Neural progenitor cell (in vitro differentiated cells): ENCODE results near the gene ACKR4.

Source experiments
- CTCF ChIP-seq: fragments of 200-600 bp; sonication (generic); IDR thresholded peaks from 2 replicates; pipeline ENCODE4 v1.5.1; 2017; ENCODE audit warnings: antibody characterized with exemption, mild to moderate bottlenecking
- EZH2phosphoT487 ChIP-seq: fragments of 200-600 bp; sonication (generic); IDR thresholded peaks from 2 replicates; pipeline ENCODE4 v1.6.1; 2017; ENCODE audit warnings: antibody characterized with exemption

DNA sequence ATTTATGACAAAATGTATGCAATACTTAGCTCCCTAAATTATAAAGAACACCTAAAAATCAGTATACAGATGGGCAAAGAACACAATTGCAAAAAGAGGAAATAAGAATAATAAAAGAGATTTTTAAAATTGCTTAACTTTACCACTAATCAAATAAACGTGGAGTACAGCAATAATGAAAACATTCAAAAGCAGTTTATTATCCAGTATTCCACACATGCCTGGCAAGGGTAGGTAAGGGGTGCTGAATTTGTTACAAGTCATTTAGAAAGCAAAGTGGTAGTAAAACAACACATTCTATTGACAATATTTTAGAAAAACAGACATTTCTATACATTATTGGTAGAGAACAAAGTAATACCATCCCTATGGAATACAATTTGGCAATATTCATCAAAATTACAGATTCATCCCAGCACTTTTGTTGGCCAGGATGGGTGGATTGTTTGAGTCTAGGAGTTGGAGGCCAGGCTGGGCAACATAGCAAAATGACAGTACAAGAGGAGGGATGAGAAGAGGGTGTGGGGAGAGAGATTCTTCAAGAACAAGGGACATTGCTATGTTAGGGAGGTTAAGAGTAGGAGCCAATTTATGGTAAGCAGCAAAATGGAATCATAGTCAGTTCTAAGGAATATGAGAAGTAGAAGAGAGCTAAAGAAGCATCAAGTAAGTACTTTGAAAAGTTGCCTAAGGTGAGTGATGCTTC lies 3.7 kb upstream of the ACKR4 start:
- TF ChIP-seq EZH2phosphoT487 (no peak), CTCF (no peak)
